ENCODE results near the gene A4GALT.

The A4GALT gene

DNA sequence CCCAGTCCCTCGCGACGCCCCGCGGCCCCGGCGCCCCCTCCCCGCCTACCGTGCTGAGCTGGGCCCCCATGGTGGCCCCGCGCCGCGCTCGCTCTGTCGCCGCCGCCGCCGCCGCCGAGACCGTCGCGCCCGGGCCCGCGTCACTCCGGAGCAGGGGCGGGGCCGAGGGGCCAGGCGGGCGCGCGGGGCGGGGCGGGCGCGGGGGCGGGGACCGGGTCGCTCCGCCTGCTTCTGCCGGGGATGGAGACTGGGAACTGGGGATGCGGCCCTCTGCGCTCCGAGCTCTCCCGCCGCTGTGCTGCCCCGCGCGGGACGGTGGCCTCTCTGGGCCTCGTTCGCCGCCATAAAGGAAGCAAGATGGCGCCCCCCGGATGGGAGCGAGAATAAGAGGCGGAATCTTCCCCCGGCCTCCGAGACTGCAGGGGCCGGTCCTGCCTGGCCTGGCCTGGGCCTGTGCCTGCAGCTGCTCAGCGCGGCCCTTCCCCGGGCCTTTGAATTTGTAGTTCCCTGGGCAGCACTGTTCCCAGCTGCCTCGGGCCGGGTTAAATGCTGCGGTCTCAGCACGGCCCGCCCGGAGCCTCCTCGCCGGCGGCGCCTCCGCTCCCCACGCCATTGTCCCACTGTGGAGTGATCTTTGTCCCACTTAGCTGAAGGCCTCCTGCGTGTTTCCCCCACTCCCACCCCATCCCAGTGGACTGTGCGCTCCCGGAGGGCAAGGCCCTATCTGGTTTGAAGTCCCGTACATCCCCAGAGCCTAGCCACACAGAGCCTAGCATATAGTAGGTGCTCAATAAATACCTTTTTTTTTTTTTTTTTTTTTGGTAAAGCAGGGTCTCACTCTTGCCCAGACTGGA lies 71.2 kb downstream of the A4GALT start, which contains the start of gene CYB5R3:
Gene CYB5R3, minus strand, starts transcription at position 147 of the 854 bp plus-strand sequence. Its CDS starts 77 bp downstream, at position 70.
- peak; percentile 87 for DNase-seq (ENCODE audit: low read depth)

DNA sequence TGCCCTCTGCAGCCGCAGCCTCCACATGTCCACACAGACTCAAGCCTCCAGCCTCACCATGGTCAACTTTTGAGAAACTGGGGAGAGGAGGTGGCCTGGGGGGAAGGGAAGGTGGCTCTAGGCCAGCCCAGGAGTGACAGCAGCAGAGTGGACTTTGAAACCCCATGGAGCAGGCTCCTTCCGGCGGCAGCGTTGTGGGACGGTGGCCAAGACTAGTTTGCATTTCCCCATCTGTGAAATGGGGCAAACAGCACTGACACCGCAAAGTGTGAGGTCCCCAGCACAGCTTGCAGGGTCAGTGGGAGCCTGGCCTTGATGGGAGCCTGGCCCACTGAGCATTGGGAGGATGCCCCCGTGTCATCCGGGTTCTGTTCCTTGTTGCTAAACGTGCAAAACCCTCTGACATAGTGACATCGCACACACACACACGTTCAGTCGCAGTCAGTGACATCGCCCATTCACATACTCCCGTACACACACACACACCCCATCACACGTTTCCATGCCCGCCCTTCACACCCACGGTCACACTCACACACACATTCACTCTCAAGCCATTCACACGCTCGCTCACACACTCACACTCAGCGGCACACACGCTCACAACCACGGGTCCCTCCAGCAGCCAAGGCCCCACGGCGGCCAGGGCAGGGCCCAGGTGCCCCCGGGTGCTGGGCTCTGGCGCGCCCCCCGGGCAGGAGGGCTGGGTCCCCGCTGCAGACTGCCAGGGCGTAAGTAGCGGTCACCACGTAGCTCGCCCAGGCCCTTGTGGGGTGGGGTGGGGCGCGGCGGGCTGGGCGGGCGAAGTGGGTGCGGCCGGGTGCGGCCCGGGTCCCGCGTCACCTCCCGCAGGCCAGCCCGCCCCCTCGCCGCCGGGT lies 72.1 kb downstream of the A4GALT start:
- peak; percentile 62 for DNase-seq (ENCODE audit: low read depth)

DNA sequence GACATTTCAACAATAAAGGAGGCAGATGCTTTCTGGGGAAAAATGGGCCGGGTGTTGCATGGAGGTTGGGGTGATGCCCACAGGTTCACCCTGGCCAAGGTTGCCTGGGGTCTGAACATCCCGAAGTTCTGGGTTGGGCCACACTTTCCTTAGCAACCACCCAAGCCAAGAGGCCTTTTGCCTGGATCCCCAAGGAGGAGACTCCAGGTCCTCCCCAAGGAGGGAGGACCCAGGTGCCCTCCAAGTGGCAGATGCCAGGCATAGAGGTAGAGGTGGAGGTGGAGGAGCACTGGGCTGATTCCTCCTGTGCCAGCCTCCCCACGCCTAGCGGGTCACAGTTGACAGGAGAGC lies 72.7 kb downstream of the A4GALT start:
- no peak for DNase-seq (ENCODE audit: low read depth)

DNA sequence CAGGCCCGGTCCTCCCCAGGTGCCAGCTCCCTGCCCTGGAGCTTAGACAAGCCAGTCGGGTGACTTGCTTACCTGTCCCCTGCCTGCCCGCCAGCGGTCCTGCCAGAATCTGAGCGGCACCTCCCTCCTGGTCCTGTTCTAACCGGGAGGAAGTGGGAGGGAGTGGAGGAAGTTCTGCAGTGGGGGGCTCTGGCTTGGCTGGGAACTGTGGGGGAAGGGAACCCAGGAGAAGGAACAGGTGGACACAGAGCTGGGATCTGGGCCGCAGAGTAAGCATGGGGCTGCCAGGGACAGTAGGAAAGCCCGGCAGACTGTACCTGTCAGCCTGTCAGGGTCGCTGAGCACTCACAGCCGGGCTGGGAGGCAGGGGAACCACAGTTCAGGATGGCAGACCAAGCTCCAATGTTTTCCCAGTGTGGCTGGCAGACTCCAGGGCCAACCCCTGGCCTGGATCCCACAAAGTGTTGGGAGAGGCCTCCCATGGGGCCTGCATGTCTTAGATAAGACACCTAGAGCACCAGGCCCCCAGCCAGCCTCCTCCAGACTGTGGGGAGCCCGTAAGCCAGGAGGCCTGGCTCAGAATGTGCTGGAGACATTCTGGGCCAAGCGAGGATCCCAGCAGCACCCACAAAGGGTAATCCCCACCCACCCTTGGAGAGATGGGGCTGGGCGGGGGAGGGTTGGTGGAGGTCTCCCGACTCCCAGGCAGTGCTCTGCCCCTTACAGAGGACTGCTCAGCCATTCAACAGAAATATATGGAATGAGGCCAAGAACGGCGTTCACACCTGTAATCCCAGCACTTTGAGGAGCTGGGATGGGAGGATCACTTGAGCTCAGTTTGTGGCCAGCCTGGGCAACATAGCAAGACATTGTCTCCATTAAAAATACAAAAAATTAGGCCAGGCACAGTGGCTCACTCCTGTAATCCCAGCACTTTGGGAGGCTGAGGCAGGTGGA lies 73.8 kb downstream of the A4GALT start:
- DNase-seq (ENCODE audit: low read depth) = no peak

DNA sequence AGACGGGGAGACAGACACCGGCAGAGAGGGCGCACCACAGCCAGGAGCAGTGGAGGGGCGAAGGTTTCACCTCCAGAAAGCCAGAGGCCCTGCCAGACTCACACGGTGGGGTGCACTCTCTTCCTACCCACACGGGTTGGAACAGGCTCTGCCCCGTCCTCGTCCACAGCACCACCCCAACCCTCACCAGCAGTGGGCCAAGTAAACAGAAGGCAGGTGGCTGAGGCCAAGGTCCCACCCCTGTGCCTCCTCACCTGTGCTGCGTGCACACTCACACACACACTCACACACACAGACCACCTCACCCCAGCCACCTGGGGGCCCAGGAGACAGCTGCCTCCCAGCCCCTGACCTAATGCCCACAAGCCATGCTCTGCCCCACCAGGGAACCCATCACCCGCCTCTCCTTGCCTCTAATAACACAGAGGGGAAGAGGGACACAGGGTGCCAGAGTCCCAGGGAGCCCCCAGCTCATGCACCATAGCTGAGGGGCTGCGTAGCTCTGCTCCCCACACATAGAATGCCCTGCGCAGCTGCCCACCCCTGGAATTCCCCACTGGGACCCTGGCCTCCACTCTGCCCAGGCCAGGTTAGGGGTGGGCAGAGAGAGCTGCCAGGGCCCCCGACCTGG lies 74.6 kb downstream of the A4GALT start:
- DNase-seq (ENCODE audit: low read depth) = no peak

DNA sequence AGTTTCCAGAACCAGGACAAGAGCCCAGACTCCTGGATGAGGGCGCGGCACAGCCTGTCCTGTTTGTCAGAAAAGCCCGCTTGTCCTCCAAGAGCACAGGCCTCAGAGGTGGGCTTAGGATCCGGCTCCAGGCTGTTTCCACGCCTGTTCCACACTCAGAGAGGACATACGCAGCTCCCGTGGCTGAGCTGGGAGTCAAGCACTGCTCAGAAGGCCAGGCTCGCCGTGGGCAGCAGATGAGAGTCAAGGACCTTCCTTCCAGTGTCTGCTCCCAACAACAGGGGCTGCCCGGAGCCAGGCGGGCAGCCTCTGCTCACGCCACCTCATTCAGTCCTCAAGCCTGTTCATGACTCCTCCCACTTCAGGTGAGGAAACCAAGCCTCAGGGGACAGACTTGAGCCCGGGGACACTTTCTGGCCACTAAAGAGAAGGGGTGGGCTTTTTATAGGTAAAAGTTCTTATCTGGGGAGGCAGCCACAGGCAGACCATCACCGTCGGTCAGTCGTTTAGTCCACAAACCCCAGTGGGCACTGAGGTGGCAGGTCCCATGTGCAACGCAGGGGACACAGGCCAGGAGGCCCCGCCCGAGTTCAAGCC lies 75.2 kb downstream of the A4GALT start:
- DNase-seq (ENCODE audit: low read depth) = no peak

DNA sequence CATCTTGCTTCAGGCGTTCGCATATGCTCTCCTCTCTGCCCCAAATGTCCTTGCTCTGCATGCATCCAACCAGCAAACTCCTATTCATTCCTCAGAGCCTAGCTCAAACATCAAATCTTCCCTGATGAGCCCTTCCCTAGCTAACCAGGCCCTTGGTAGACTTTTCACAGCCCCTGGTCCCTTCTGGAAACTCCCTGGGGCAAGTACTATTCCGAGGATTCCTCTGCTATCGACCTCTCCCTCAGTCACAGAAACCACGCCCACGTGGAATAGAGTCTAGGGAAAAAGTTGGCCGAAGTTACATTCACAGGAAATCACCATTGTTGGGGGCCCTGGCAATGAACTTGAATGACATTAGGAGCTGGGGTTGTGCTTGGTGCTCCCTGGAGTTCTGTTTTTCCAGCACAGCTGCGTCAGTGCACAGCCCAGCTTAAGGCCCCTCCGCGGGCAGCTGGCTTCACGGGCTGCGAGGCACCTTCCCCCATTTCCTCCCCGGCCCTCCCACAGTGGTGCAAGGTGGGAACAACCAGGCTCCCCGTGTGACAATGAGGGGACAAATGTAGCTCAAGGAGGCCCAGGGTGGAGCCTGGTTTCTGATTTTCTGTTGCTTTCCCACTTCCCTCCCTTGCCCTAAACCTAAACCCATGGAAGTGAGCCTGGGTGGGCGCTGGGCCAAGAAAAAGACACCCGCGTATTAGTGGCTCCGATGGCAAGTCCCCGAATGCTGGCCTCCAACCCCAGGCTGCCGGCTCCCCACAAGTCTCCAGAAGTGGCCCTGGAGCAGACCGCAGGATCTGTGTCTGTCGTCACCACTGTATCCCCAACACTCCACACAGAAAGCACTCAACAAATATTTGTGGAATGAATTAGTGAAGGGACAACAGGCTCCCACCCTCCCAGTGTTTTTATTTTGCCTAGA lies 76.0 kb downstream of the A4GALT start:
- peak; percentile 63 for DNase-seq (ENCODE audit: low read depth)

DNA sequence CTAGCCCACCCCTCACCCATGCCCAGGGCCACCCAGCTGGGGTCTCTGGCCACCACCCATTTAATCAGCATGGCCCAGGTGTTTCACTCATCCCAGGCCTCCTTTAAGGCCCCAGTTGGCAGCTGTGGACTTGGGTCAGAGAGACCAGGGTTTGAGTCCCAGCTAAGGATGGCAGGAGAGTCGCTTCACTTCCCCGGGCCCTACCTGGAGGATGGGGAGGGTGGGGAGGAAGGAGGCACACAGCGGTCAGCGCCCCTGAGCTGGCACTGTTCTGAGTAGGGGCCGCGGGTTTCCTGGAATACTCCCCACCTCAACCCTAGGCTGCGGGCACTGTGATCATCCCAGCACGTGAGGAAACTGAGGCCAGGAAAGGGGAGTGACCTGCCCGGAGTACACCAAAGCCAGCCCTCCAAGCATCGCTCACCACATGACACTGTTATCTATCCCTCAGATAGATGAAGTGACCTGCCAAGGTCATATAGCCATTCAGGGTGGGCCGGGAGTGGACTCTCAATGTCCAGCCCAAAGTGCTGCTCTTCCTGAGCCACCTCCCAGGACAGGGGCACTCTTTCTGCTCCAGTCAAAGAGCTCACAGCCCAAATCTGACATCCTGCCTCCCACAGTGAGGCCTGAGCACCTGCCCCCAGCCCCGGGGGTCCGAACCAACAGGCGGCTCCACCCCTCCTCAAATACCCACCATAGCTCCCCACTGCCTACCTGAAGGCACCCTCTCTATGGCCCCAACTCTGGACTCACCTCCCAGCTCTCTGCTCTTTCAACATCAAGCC lies 76.8 kb downstream of the A4GALT start:
- DNase-seq (ENCODE audit: low read depth) = no peak

DNA sequence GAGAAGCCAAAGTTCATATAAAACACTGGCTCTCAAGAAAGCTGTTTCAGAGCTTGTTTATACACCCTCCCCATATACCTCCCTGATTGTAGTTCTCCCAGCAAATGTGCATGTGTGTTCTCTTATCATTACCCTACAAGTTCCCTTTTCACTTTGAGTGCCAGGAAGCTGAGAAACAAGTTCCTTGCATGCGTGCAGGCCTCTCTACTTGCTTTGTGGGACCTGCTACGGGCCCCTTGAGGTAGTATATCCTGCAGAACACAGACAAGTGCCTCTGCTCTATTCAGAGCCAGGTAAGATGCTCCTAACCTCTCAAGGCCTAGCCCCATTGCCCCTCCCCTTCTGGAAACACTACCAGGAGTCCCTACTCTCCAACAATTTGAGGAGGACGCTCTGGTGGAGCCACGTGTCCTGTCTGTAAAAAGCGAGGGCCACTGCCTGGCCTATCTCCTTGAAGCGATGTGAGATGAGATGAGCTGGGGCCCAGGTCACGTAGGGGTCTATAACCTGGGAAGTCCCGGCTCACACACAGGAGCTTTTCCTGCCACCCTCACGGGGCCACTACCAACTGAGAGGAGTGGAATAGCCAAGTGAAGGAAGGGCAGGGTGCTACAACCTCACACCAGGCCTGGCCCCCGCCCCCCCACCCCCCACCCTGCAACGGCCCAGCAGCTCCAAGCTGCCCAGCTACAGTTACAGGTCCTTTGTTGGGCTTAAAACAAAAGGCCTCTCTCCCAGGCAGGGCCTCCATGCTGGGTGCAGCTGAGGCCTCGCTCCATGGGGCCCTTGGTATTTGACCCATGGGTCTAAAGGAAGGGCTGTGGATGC lies 77.7 kb downstream of the A4GALT start:
- DNase-seq (ENCODE audit: low read depth) = no peak

All from EH (cell line).